Thyroid gland (tissue), 4 donors: ENCODE data around the gene MYO5C.

Experiments
- CTCF ChIP-seq, 6 experiments: fragments of 200-600 bp in 3 of 6; fragments of 450-650 bp in 3 of 6; sonication (generic) in 3 of 6; IDR thresholded peaks; one replicate each; pipeline ENCODE4 v1.5.1; 2016 to 2019; ENCODE audit warnings: antibody characterized with exemption in 6 of 6, mild to moderate bottlenecking in 2 of 6, inconsistent platforms in 1 of 6, moderate library complexity in 1 of 6
- POLR2A ChIP-seq, 2 donors: fragments of 450-650 bp; IDR thresholded peaks; one replicate each; pipeline ENCODE4 v1.6.1; 2017; ENCODE audit warnings: antibody characterized with exemption in 2 of 2, mild to moderate bottlenecking in 2 of 2, moderate library complexity in 1 of 2

GRCh38 chr15:52224211-52224610 is 71.4 kb downstream of the MYO5C start:
- no peak for TF ChIP-seq CTCF (IDR thresholded peaks at IDR 0.05)
- TF ChIP-seq POLR2A (IDR thresholded peaks at IDR 0.05) = no peak
